WTC11 (cell line): Measurements from ENCODE around the gene IZUMO4. TPM values are rescaled to one million over a fixed set of nuclear protein-coding genes. Genes with fewer than 3 reads are reported as not detected.
A peak's percentile ranks its signal among the peaks of the same experiment; 100 is the strongest.

Experiments
- ATAC-seq: fragments of 200-7000 bp; cut with Tn5 transposase; 2 replicates; pipeline ENCODE4 v1.10.0; 2021; ENCODE audit warnings: mild to moderate bottlenecking, moderate library complexity
- CTCF ChIA-PET: fragments of 300-600 bp; sonication (Branson Sonifier 250); formaldehyde crosslinking; loops from one replicate; lab custom pipeline; 2021; ENCODE audit warnings: antibody characterized with exemption; lab: Charles Lee
- POLR2A ChIA-PET: fragments of 350-600 bp; sonication (Branson Sonifier 250); formaldehyde crosslinking; loops from one replicate; lab custom pipeline; 2021; ENCODE audit warnings: antibody characterized with exemption; lab: Charles Lee
- DNase-seq: peaks from one replicate; pipeline ENCODE4 v3.0.0; 2021; ENCODE audit warnings: low spot score
- H3K27ac Mint-ChIP-seq: 2 replicates; pipeline ENCODE4 v1.8.0; 2021; ENCODE audit warnings: mixed read lengths
- H3K27me3 Mint-ChIP-seq: 2 replicates; pipeline ENCODE4 v1.8.0; 2021; ENCODE audit warnings: low read depth, mild to moderate bottlenecking, moderate library complexity, mixed read lengths
- H3K36me3 Mint-ChIP-seq: 2 replicates; pipeline ENCODE4 v1.8.0; 2021; ENCODE audit warnings: mixed read lengths
- H3K4me1 Mint-ChIP-seq: 2 replicates; pipeline ENCODE4 v1.8.0; 2022; ENCODE audit warnings: mixed read lengths
- H3K4me3 Mint-ChIP-seq: 2 replicates; pipeline ENCODE4 v1.8.0; 2021; ENCODE audit warnings: mild to moderate bottlenecking, moderate library complexity, mixed read lengths
- H3K9me3 Mint-ChIP-seq: 2 replicates; pipeline ENCODE4 v1.8.0; 2021; ENCODE audit warnings: mixed read lengths
- ARID4B ChIP-seq: sonication (generic); formaldehyde crosslinking; IDR thresholded peaks from 2 replicates; pipeline ENCODE4 v1.8.0; 2023; ENCODE audit warnings: missing genetic modification reagents, mild to moderate bottlenecking, borderline replicate concordance
- CREB1 ChIP-seq: sonication (generic); formaldehyde crosslinking; IDR thresholded peaks from 2 replicates; pipeline ENCODE4 v1.8.0; 2023; ENCODE audit warnings: mild to moderate bottlenecking, missing genetic modification reagents
- ELF4 ChIP-seq: sonication (generic); formaldehyde crosslinking; IDR thresholded peaks from 2 replicates; pipeline ENCODE4 v1.8.1; 2022; ENCODE audit warnings: low read depth, mild to moderate bottlenecking, moderate library complexity, missing genetic modification reagents
- ESRRA ChIP-seq: sonication (generic); formaldehyde crosslinking; IDR thresholded peaks from 2 replicates; pipeline ENCODE4 v1.8.1; 2022; ENCODE audit warnings: mild to moderate bottlenecking, missing genetic modification reagents, borderline replicate concordance
- FOXP1 ChIP-seq: sonication (generic); formaldehyde crosslinking; IDR thresholded peaks from 2 replicates; pipeline ENCODE4 v1.8.0; 2022; ENCODE audit warnings: missing genetic modification reagents, mild to moderate bottlenecking, moderate library complexity, borderline replicate concordance
- FOXP4 ChIP-seq: sonication (generic); formaldehyde crosslinking; IDR thresholded peaks from 2 replicates; pipeline ENCODE4 v1.8.0; 2022; ENCODE audit warnings: mild to moderate bottlenecking, missing genetic modification reagents
- HMGXB4 ChIP-seq: sonication (generic); formaldehyde crosslinking; IDR thresholded peaks from 2 replicates; pipeline ENCODE4 v1.8.1; 2023; ENCODE audit warnings: mild to moderate bottlenecking, moderate library complexity, missing genetic modification reagents
- KAT7 ChIP-seq: sonication (generic); formaldehyde crosslinking; IDR thresholded peaks from 2 replicates; pipeline ENCODE4 v1.8.1; 2023; ENCODE audit warnings: missing genetic modification reagents, mild to moderate bottlenecking, borderline replicate concordance
- NFATC4 ChIP-seq: fragments of 250-450 bp; sonication (Bioruptor Pico); IDR thresholded peaks from 2 replicates; pipeline ENCODE4 v1.9.0; 2021; ENCODE audit warnings: mild to moderate bottlenecking
- NFE2L1 ChIP-seq: sonication (generic); formaldehyde crosslinking; IDR thresholded peaks from 2 replicates; pipeline ENCODE4 v1.8.1; 2023; ENCODE audit warnings: missing genetic modification reagents
- USF2 ChIP-seq: sonication (generic); formaldehyde crosslinking; IDR thresholded peaks from 2 replicates; pipeline ENCODE4 v1.8.1; 2023; ENCODE audit warnings: mild to moderate bottlenecking, missing genetic modification reagents, moderate library complexity
- ZNF219 ChIP-seq: sonication (generic); formaldehyde crosslinking; IDR thresholded peaks from 2 replicates; pipeline ENCODE4 v1.8.0; 2023; ENCODE audit warnings: missing genetic modification reagents, mild to moderate bottlenecking, borderline replicate concordance
- ZNF263 ChIP-seq: sonication (generic); formaldehyde crosslinking; IDR thresholded peaks from 2 replicates; pipeline ENCODE4 v1.8.1; 2022; ENCODE audit warnings: low read depth, mild to moderate bottlenecking, moderate library complexity, missing genetic modification reagents
- ZNF423 ChIP-seq: fragments of 250-450 bp; sonication (Bioruptor Pico); IDR thresholded peaks from 2 replicates; pipeline ENCODE4 v2.1.2; 2022; ENCODE audit warnings: mild to moderate bottlenecking, moderate library complexity
- ZNF671 ChIP-seq: fragments of 250-450 bp; sonication (Bioruptor Pico); IDR thresholded peaks from 2 replicates; pipeline ENCODE4 v1.8.0; 2021; ENCODE audit warnings: mild to moderate bottlenecking
- total RNA-seq: library from RNA; stranded (reverse); gene quantifications from 3 replicates; pipeline ENCODE4 v1.2.3, GENCODE V29; 2021
- TF ChIP-seq, protein P1 (sequence below): fragments of 250-450 bp; sonication (Bioruptor Pico); IDR thresholded peaks from 2 replicates; pipeline ENCODE4 v2.1.2; 2022; ENCODE audit warnings: mild to moderate bottlenecking, moderate library complexity
- TF ChIP-seq, protein P2 (sequence below): sonication (generic); formaldehyde crosslinking; IDR thresholded peaks from 2 replicates; pipeline ENCODE4 v1.8.1; 2022; ENCODE audit warnings: mild to moderate bottlenecking, moderate library complexity, missing genetic modification reagents
- TF ChIP-seq, protein P3 (sequence below): sonication (generic); formaldehyde crosslinking; IDR thresholded peaks from 2 replicates; pipeline ENCODE4 v1.8.1; 2022; ENCODE audit warnings: low read depth, missing genetic modification reagents, borderline replicate concordance

Gene IZUMO4
- total RNA-seq, 1 experiment from 2014 or later: 1.9 TPM

DNA sequence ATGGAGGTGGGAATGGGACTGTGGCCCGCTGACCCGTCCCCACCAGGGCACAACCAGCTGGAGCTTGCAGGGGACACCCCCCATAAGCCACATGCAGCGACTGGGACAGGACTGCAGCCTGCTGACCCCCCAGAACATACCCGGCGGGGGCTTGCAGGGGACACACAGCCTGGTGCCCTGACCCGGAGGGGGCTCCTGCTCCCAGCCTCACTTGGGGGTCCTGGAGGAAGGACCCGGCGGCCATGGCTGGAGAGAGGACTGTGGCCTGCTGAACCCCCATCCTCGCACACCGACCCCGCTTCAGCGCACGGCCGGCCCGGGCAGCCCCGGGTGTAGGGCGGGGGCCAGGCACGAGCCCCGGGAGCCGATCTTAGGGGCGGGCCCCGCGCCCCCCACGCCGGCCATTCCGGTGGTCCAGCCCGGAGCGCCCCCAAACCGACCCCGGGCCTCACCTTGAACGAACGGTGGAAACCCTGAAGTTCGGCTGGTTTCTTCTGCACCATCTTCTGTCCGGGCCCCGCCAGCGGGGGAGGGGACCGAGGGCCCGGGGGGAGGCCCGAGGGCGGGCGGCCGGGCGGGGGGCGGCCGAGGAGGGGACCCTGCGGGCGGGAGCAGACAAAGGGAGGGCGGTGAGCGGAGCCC, 46.2 kb upstream of the IZUMO4 start:
- peaks cover 8% of the 10 kb centered on the region for H3K4me1 Mint-ChIP-seq
- H3K27ac Mint-ChIP-seq: no peak overlapping the region
- POLR2A ChIA-PET: no interaction called here
- TF ChIP-seq, protein P1, sequence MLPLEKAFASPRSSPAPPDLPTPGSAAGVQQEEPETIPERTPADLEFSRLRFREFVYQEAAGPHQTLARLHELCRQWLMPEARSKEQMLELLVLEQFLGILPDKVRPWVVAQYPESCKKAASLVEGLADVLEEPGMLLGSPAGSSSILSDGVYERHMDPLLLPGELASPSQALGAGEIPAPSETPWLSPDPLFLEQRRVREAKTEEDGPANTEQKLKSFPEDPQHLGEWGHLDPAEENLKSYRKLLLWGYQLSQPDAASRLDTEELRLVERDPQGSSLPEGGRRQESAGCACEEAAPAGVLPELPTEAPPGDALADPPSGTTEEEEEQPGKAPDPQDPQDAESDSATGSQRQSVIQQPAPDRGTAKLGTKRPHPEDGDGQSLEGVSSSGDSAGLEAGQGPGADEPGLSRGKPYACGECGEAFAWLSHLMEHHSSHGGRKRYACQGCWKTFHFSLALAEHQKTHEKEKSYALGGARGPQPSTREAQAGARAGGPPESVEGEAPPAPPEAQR (CRISPR knock-in tag): no peak
- TF ChIP-seq HMGXB4 (CRISPR knock-in tag): peak; percentile 66; the same call in 1 of the 2 replicates
- peak; percentile 45; the same call in 1 of the 2 replicates for TF ChIP-seq KAT7 (CRISPR knock-in tag)
- TF ChIP-seq FOXP1: 0 out of 2 replicates have a peak, but pooled peaks have one; percentile 27
- TF ChIP-seq, all 79 proteins: peak for 3
- no peak for ATAC-seq
- CTCF ChIA-PET: interaction anchor here (1.0 to 1.1 kb wide), 3 partner anchors 8 to 31 kb away, joined by 3 to 6 read pairs (median 4); no protein-coding TSS in a partner anchor
- Mint-ChIP-seq H3K27me3 (no peaks in the 10 kb centered on the region), H3K36me3 (no peaks in the 10 kb centered on the region), H3K9me3 (no peaks in the 10 kb centered on the region), H3K4me3 (peak overlapping the region; percentile 70)
- no peak for DNase-seq

DNA sequence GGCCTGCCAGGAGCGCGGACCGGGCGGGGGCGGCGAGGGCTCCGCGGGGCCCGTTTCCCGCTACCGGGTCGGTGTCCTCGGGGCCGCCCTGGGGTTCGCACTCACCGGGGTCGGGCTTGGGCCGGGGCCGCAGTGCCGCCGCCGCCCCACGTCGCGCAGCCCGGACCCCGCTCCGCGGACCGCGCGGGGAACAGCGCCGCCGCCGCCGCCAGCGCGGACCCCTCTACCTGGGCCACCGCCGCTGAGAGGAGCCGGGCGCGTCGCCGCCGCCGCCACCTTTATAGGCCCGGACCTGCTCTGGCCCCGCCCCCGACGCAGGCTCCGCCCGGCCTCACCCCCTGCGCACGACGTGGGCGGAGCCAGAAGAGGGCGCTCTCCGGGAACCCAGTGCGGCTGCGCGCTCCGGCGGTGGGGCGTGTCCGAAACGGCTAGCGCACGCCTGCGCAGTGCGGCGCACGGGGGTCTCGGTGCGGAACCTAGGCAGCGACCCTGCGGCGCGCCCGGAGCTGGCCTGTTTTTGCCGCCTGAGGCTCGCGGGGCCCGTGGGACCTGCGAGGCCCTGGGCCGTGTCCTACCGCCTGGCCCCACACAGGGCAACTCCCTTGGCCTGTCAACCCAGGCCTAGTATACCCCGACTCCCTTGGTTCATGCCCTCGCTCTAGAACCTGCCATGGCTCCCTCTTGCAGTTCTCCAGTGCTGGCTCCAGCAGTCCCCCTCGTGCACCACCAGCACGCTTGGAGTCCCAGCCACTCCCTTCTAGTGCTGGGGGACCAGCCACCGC, 45.5 kb upstream of the IZUMO4 start, which contains the start of gene MKNK2:
MKNK2 (minus strand) TSS at position 254 of the 782 bp plus-strand sequence. CDS start 393 bp downstream, outside the sequence.
- POLR2A ChIA-PET: interaction anchor here (0.5 to 1.6 kb wide), 10 partner anchors 9 to 573 kb away, joined by 3 to 17 read pairs (median 4); no protein-coding TSS in a partner anchor
- peak; percentile 87 for ATAC-seq
- DNase-seq: peak; percentile 93
- Mint-ChIP-seq H3K9me3 (no peaks in the 10 kb centered on the region), H3K27ac (peak within 1 kb of the TSS; percentile 92), H3K27me3 (no peaks in the 10 kb centered on the region), H3K4me3 (peak within 1 kb of the TSS; percentile 70), H3K36me3 (no peaks in the 10 kb centered on the region), H3K4me1 (peaks cover 11% of the 10 kb centered on the region)
- CTCF ChIA-PET: interaction anchor here (0.6 to 2.3 kb wide), 16 partner anchors 8 to 202 kb away, joined by 3 to 13 read pairs (median 4); partner anchors contain the start of gene AP3D1
- TF ChIP-seq NFE2L1 (CRISPR knock-in tag) (no peak), ZNF671 (CRISPR knock-in tag) (peak; percentile 87; the same call in 1 of the 2 replicates), ZNF423 (no peak), ESRRA (CRISPR knock-in tag) (no peak), ELF4 (no peak), NFATC4 (peak; percentile 64; the same call in 1 of the 2 replicates), ZNF263 (CRISPR knock-in tag) (0 out of 2 replicates have a peak, but pooled peaks have one; percentile 10), CREB1 (no peak), USF2 (no peak), ARID4B (CRISPR knock-in tag) (no peak), FOXP4 (CRISPR knock-in tag) (peak; percentile 82), ZNF219 (CRISPR knock-in tag) (no peak)
- TF ChIP-seq, protein P2, sequence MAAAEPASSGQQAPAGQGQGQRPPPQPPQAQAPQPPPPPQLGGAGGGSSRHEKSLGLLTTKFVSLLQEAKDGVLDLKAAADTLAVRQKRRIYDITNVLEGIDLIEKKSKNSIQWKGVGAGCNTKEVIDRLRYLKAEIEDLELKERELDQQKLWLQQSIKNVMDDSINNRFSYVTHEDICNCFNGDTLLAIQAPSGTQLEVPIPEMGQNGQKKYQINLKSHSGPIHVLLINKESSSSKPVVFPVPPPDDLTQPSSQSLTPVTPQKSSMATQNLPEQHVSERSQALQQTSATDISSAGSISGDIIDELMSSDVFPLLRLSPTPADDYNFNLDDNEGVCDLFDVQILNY (CRISPR knock-in tag): 0 out of 2 replicates have a peak, but pooled peaks have one; percentile 69
- TF ChIP-seq, protein P3, sequence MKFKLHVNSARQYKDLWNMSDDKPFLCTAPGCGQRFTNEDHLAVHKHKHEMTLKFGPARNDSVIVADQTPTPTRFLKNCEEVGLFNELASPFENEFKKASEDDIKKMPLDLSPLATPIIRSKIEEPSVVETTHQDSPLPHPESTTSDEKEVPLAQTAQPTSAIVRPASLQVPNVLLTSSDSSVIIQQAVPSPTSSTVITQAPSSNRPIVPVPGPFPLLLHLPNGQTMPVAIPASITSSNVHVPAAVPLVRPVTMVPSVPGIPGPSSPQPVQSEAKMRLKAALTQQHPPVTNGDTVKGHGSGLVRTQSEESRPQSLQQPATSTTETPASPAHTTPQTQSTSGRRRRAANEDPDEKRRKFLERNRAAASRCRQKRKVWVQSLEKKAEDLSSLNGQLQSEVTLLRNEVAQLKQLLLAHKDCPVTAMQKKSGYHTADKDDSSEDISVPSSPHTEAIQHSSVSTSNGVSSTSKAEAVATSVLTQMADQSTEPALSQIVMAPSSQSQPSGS (CRISPR knock-in tag): no peak
